GM19397 (cell line): ENCODE results near the gene HES2.
"Not testable (repeated sequence)": the region's sequence is repeated elsewhere in the genome, so short reads cannot be mapped to it uniquely, and the experiment has no call there.

Experiments used
- ATAC-seq: cut with Tn5 transposase; IDR thresholded peaks from one replicate; pipeline ENCODE4 v1.9.1; 2021; ENCODE audit warnings: mild to moderate bottlenecking, moderate library complexity; ENCODE audit not compliant: unreplicated experiment

Gene HES2

GRCh38 chr1:6392809-6393399 lies 26.8 kb downstream of the HES2 start:
- ATAC-seq, result peak; percentile 5

- no peak for ATAC-seq
These were observed 27.5 kb downstream of the HES2 start for GRCh38 chr1:6391951-6392808.

DNA sequence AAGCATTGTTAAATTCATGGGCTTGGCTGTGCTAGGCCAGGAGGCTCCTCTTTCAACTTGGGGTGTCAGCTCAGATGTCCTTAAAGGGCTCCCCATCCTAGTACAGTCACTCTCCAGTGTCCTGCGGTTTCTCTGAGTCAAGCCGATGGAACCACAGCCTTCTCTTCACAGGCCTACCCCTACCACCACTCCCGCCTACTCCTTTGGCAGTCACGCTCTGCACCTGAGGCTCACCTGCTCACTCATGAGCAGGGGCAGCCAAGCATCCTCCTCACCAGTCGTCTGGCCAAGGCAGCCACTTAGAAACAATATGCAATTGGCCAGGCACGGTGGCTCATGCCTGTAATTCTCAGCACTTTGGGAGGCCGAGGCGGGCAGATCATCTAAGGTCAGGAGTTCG lies 29.7 kb downstream of the HES2 start:
- ATAC-seq, result no peak

DNA sequence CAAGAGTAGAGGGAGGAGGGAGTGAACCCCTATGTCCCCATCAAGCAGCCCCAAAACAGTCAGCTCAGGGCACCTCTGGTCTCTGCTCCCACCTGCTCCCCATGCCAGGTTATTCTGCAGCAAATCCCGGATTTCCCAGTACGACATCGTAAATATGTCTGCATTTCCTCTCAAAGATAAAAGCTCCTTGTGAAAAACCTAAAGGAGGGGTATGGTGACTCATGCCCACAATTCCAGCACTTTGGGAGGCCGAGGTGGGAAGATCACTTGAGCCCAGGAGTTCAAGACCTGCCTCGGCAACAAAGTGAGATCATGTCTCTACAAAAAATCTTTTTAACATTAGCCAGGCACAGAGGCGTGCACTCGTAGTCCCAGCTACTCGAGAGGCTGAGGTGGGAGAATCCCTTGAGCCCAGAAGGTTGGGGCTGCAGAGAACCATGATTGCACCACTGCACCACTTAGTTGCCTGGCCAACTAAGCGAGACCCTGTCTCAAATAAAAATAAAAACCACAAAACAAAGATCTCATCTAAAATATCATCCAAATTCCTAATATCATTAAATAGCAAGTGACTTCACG lies 33.3 kb downstream of the HES2 start:
- ATAC-seq, result no peak

DNA sequence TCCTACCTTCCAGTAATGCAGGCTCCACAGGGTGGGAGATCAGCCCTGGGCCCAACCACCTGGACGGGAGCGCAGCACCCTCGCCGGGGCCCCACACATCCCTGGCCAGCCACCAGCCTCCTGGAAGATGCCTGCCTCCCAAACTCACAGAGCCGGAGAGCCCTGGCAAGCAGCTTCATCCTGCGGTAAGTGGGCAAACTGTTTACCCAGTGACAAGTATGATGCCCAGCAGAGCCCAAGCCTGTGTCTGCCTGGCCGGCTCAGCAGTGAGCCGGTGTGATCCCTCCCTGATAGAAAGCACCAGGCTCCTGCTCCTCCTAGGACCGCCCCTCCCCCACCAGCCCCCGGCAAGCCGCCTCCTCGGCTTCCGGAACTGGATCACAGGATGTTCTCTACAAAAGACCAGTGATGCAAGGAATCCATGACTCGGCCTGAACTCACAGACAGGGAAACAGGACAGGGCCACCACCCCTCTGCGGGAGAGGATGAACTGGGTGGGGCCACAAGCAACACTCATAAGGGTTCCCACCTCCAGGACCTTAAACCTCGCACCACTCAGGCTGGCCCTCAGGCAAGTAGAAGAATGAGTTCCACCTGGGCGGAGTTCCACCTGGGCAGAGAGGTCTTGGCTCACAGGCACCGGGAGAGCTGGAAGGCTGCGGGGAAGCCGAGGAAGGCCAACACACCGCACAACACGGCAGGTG lies 34.1 kb downstream of the HES2 start:
- ATAC-seq, result no peak

GRCh38 chr1:6384962-6385361 lies 34.8 kb downstream of the HES2 start:
- ATAC-seq, result no peak

GRCh38 chr1:6384135-6384534 lies 35.6 kb downstream of the HES2 start:
- no peak for ATAC-seq

DNA sequence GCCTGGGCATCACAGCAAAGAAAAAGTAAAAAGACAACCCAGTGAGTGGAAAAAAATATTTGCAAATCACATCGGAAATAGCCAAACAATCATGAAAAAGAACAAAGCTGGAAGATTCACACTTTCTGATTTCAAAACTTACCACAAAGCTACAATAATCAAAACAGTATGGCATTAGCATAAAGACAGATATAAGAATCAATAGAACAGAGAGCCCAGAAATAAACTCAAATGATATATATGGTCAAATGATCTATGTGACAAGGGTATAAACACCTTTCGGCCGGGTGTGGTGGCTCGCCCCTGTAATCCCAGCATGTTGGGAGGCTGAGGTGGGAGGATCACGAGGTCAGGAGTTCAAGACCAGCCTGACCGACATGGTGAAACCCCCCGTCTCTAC lies 39.7 kb downstream of the HES2 start:
- ATAC-seq, result no peak

DNA sequence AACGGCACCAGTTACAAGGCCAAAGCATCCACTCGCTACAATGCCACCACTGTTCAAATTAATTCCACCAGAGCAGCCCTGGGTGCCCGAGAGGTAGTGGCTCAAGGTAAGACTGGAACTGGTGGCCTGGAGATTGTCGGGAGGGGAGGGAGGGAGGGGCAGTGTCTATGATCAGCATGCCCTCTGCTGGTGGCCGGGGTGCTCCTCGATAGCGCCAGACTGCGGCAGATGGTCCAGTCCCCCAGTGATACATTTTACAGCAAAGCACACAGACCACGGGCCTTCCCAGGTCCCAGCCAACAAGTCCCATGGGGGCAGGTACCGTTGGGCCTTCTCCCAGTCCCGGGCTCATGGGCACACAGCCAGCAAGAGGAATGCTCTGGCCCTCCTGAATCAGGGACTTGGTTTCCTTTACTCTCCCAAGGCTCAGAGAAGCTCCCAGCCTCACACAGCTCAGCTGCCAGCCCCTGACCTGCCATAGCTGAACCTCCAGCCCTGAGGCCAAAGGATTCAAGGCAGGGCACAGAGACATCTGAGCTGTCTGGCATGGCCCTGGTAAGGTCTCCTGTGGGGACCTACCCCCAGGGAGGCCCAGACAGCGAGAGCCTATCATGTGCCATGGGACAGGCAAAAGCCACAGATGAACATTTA lies 41.5 kb downstream of the HES2 start:
- no peak for ATAC-seq

- ATAC-seq, result no peak
These were observed 45.6 kb downstream of the HES2 start for GRCh38 chr1:6373961-6374720.

GRCh38 chr1:6372236-6372635 lies 47.5 kb downstream of the HES2 start:
- not testable (repeated sequence) for ATAC-seq

GRCh38 chr1:6370006-6370405 lies 49.7 kb downstream of the HES2 start:
- ATAC-seq, result no peak

GRCh38 chr1:6367381-6368012 lies 52.2 kb downstream of the HES2 start:
- no peak for ATAC-seq

DNA sequence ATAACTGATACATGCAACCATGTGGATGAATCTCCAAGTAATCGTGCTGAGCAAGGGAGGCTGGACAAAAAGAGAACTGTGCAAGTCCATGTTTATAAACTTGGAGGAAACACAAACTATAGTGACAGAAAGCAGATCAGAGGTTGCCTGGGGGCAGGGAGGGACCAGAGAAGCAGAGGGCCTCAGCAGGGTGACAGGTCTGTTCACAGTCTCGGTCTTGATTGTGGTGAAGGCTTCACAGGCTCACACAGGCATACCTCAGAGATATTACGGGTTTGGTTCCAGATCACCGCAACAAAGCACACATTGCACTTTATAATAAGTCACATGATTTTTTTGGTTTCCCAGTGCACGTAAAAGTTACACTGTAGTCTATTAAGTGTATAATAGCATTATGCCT lies 54.7 kb downstream of the HES2 start:
- no peak for ATAC-seq

DNA sequence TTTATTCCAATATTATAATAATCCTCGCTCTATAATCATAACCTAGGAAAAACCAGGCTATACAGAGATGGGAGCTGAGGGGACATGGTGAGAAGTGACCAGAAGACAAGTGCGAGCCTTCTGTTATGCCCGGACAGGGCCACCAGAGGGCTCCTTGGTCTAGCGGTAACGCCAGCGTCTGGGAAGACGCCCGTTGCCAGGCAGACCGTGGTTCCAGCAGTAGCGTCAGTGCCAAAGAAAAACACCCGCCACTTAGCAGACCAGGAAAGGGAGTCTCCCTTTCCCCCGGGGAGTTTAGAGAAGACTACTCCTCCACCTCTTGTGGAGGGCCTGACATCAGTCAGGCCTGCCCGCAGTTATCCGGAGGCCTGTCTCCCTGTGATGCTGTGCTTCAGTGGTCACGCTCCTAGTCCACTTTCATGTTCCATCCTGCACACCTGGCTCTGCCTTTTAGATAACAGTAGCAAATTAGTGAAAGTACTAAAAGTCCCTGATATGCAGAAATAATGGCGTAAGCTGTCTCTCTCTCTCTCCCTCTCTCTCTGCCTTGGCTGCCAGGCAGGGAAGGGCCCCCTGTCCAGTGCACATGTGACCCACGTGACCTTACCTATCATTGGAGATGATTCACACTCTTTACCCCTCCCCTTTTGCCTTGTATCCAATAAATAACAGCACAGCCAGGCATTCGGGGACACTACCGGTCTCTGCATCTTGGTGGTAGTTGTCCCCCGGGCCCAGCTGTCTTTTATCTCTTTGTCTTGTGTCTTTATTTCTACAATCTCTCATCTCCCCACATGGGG lies 56.4 kb downstream of the HES2 start:
- ATAC-seq, result not testable (repeated sequence)
